NCI-H2081 (cell line): ENCODE data around the gene TPPP2.

Experiments used
- DNase-seq, 2 experiments: peaks; one replicate each; lab custom pipeline; 2025; lab: John Stamatoyannopoulos, UW

Gene TPPP2

GRCh38 chr14:21077672-21078071 is 47.7 kb downstream of the TPPP2 start:
- no peak for DNase-seq

GRCh38 chr14:21078287-21078686 is 48.3 kb downstream of the TPPP2 start:
- no peak for DNase-seq

GRCh38 chr14:21078726-21079125 is 48.7 kb downstream of the TPPP2 start:
- DNase-seq: no peak

- no peak for DNase-seq
Observed at GRCh38 chr14:21081521-21082142, 51.6 kb downstream of the TPPP2 start.
